ENCODE data around the gene PUS3. TPM values are rescaled to one million over a fixed set of nuclear protein-coding genes. Genes with fewer than 3 reads are reported as not detected.

The PUS3 gene
- total RNA-seq, 1 donor from 2014 or later = 31.3 TPM

- H3K36me3 ChIP-seq = no peaks in the 10 kb centered on the region
- no peak for DNase-seq (ENCODE audit: low spot score in 2 of 2)
- no peaks in the 10 kb centered on the region for H3K4me1 ChIP-seq
- H3K27ac ChIP-seq = no peak overlapping the region
- no peaks in the 10 kb centered on the region for H3K27me3 ChIP-seq
- TF ChIP-seq CTCF (IDR thresholded peaks at IDR 0.05) = no peak
- H3K9me3 ChIP-seq = no peaks in the 10 kb centered on the region
- intact Hi-C loops (cut with DNase I) = no loop called here
- H3K4me3 ChIP-seq = no peak overlapping the region
These were observed 35.4 kb upstream of the PUS3 start for GRCh38 chr11:125938418-125938817.

GRCh38 chr11:125935618-125936199, 32.7 kb upstream of the PUS3 start:
- no peaks in the 10 kb centered on the region for H3K27me3 ChIP-seq
- no peaks in the 10 kb centered on the region for H3K9me3 ChIP-seq
- no peak overlapping the region for H3K27ac ChIP-seq
- no peaks in the 10 kb centered on the region for H3K4me1 ChIP-seq
- no peaks in the 10 kb centered on the region for H3K36me3 ChIP-seq
- intact Hi-C loops (cut with DNase I) = no loop called here
- TF ChIP-seq CTCF (IDR thresholded peaks at IDR 0.05) = no peak
- no peak for DNase-seq (ENCODE audit: low spot score in 2 of 2)
- no peak overlapping the region for H3K4me3 ChIP-seq

DNA sequence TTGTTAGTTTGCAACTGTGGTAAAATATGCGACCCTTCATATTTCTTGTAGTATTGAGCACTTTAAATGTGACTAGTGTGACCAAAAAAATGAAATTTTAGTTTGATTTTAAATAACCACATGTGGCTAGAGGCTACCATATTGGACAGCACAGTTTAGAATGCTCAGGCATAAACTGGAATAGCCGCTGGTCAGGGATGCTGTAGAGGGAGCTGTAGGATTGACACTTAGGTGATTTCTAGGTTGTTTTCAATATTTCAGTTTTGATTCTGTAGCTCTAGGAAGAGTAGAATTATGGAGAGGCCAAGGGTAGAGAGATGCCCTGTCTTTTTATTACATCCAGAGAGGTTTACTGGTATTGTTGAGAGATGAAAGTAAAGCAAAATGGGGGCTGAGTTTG, 32.0 kb upstream of the PUS3 start:
- Histone ChIP-seq H3K4me1 (no peaks in the 10 kb centered on the region), H3K36me3 (no peaks in the 10 kb centered on the region), H3K9me3 (no peaks in the 10 kb centered on the region), H3K27me3 (no peaks in the 10 kb centered on the region), H3K4me3 (no peak overlapping the region), H3K27ac (no peak overlapping the region)
- no peak for TF ChIP-seq CTCF (IDR thresholded peaks at IDR 0.05)
- intact Hi-C loops (cut with DNase I) = no loop called here
- no peak for DNase-seq (ENCODE audit: low spot score in 2 of 2)

- no peak overlapping the region for H3K27ac ChIP-seq
- no peak for TF ChIP-seq CTCF (IDR thresholded peaks at IDR 0.05)
- no peak overlapping the region for H3K4me3 ChIP-seq
- no peaks in the 10 kb centered on the region for H3K27me3 ChIP-seq
- no peaks in the 10 kb centered on the region for H3K9me3 ChIP-seq
- no peaks in the 10 kb centered on the region for H3K36me3 ChIP-seq
- no peaks in the 10 kb centered on the region for H3K4me1 ChIP-seq
- no peak for DNase-seq (ENCODE audit: low spot score in 2 of 2)
- intact Hi-C loops (cut with DNase I) = no loop called here
These were observed 31.5 kb upstream of the PUS3 start for GRCh38 chr11:125934473-125934872.

DNA sequence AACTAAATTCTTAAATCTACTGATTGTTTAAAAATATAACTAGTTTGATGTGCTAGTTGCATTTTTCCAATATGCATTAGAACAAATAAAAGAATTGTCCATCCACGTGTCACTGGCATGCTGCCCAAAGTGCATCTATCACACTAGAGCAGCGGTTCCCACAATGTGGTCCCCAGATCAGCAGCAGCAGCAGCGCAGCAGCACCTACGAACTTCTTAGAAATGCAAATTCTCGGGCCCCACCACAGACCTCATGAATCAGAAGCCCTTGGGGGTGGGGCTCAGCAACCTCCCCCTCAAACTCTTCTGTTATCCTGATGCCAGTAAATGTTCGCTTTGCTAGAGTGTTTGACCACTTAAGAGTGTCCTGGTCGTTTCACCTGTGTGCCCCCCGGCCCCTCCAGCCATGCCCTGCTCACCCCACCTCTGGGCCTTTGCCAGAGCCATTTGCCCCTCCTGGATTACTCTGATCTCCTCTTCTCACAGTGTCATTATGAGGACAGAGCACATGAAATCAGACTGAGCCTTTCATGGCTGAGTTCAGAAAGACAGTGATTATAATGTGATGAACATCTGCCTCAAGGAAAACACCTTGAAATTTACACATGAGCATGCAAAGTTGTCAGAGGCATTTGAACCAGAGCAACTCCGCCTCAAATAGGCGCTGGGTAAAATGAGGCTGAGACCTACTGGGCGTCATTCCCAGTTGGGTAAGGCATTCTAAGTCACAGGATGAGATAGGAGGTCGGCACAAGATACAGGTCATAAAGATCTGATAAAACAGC, 30.2 kb upstream of the PUS3 start:
- Histone ChIP-seq H3K4me3 (no peak overlapping the region), H3K27ac (no peak overlapping the region), H3K9me3 (no peaks in the 10 kb centered on the region), H3K36me3 (no peaks in the 10 kb centered on the region), H3K27me3 (no peaks in the 10 kb centered on the region), H3K4me1 (no peaks in the 10 kb centered on the region)
- no peak for TF ChIP-seq CTCF (IDR thresholded peaks at IDR 0.05)
- no peak for DNase-seq (ENCODE audit: low spot score in 2 of 2)
- intact Hi-C loops (cut with DNase I) = no loop called here
